Measurements from ENCODE around the gene ABHD10.

ABHD10 gene

GRCh38 chr3:112003321-112004080 is 24.7 kb downstream of the ABHD10 start:
- no peak overlapping the region for H3K4me3 ChIP-seq (replicated peaks; ENCODE audit: low read depth, low read length)
- TF ChIP-seq, protein P1, sequence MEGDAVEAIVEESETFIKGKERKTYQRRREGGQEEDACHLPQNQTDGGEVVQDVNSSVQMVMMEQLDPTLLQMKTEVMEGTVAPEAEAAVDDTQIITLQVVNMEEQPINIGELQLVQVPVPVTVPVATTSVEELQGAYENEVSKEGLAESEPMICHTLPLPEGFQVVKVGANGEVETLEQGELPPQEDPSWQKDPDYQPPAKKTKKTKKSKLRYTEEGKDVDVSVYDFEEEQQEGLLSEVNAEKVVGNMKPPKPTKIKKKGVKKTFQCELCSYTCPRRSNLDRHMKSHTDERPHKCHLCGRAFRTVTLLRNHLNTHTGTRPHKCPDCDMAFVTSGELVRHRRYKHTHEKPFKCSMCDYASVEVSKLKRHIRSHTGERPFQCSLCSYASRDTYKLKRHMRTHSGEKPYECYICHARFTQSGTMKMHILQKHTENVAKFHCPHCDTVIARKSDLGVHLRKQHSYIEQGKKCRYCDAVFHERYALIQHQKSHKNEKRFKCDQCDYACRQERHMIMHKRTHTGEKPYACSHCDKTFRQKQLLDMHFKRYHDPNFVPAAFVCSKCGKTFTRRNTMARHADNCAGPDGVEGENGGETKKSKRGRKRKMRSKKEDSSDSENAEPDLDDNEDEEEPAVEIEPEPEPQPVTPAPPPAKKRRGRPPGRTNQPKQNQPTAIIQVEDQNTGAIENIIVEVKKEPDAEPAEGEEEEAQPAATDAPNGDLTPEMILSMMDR (IDR thresholded peaks at IDR 0.05; ENCODE audit: low read depth, low read length, missing control alignments), result no peak

DNA sequence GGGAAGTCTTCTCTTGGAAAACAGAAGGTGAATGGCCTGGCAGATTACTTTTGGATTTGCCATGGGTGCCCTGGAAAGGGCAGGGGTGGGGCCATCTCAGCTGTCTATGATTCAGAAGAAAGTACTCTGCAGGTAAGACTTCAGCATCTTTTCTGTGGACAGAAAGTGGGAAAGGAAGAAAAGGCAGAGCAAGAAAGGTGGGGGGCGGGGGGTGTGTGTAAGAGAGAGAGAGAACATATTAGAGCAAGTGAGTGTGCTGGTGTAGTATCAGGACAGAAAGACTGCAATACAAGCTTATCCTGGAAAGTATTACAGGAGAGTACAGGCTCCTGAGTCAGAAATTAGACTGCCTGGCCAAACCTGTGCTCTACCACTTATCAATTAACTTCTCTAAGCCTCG is 25.4 kb downstream of the ABHD10 start:
- TF ChIP-seq, protein P1 (IDR thresholded peaks at IDR 0.05; ENCODE audit: low read depth, low read length, missing control alignments), result no peak
- no peak overlapping the region for H3K4me3 ChIP-seq (replicated peaks; ENCODE audit: low read depth, low read length)
- DNase-seq (ENCODE audit: extremely low read depth, low read depth), result no peak

More at GRCh38 chr3:112003321-112004080, 24.7 kb downstream of the ABHD10 start:
- no peak for DNase-seq (ENCODE audit: extremely low read depth, low read depth)

GRCh38 chr3:112004669-112005068 is 25.8 kb downstream of the ABHD10 start:
- H3K4me3 ChIP-seq (replicated peaks; ENCODE audit: low read depth, low read length), result no peak overlapping the region
- no peak for DNase-seq (ENCODE audit: extremely low read depth, low read depth)
- TF ChIP-seq, protein P1 (IDR thresholded peaks at IDR 0.05; ENCODE audit: low read depth, low read length, missing control alignments), result no peak

DNA sequence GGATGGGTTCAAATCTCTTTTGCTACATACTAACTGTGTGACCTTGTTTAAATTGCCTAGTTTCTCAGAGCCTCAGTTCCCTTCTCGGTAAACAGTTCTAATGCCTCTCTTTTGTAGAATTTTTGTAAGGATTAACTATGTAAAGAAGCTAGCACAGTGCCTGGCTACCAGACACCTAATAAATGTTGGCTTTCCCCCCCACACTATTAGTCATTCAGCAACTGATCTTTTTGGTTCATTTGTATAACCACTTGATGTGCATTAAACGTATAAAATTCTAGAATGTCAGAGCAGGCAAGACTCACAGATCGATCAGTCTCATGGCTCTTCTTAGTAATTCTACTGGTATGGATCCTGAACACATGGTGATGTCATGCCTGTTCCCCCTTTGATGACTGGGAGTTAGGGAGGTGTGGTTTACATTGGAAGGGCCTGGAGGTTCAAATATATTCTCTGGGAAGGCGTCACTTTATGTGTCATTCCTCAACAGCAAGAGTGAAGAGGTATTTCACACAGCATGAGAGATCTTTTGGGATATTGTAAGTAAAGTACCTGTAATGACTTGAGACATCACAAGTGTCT is 26.4 kb downstream of the ABHD10 start:
- H3K4me3 ChIP-seq (replicated peaks; ENCODE audit: low read depth, low read length), result no peak overlapping the region
- TF ChIP-seq, protein P1 (IDR thresholded peaks at IDR 0.05; ENCODE audit: low read depth, low read length, missing control alignments), result no peak
- no peak for DNase-seq (ENCODE audit: extremely low read depth, low read depth)

DNA sequence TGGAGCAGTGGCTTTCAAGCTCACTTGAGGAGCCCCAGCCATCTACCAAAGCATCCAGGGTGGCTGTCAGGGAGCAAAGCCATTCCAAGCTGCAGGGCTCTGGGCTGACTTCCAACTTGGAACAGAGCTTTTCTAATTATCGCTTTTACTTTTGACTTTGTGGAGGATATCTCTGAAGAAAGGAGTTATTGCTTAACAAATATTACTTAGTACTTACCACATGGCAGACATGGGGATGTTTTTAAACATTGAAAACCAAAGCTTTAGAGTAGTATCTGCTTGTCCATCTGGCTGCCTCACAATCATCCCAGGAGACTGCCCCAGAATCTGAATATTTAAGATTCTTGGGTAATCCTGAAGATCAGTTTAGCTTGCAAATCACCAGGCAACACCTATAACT is 28.8 kb downstream of the ABHD10 start:
- no peak for DNase-seq (ENCODE audit: extremely low read depth, low read depth)
- TF ChIP-seq, protein P1 (IDR thresholded peaks at IDR 0.05; ENCODE audit: low read depth, low read length, missing control alignments), result no peak
- no peak overlapping the region for H3K4me3 ChIP-seq (replicated peaks; ENCODE audit: low read depth, low read length)

DNA sequence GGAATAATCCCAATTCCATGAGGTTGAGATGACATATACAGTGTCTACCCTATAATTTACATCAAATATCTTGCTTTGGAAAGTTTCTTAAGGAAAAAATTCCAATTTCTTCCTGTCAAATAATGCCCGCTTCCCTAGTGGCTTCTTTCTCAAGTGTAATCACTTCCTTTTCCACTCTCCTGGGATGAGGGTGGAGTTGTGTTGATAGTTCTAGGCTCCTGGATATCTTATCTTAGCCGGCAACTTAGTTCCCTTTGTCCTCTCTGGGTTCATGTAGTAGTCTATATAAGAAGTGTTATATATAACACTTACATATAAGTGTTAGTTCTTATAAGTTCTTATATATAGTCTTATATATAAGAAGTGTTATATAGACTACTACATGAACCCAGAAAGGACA is 30.8 kb downstream of the ABHD10 start:
- TF ChIP-seq, protein P1 (IDR thresholded peaks at IDR 0.05; ENCODE audit: low read depth, low read length, missing control alignments), result no peak
- no peak overlapping the region for H3K4me3 ChIP-seq (replicated peaks; ENCODE audit: low read depth, low read length)
- no peak for DNase-seq (ENCODE audit: extremely low read depth, low read depth)
